ENCODE measurements around the gene MYBPC3.

DNA sequence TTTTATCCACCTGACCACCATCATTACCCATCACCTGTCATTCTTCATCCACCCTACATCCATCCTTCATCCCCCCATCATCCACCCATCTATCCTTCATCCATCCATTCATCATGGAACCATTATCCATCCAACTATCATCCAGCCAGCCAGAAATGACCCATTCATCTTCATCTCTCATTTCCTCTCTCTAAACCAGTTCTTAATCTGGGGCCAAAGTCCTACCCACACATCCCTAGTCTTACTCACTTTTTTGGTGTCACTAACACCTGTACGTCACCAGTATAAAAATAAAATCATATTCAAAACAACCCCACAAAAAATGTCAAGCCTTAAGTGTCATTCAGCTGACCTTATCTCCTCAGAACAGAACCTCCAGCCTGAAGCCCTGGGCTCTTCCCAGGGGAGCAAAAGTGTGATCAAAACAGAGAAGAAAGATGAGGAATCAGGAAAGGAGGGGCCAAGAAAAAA is 13.6 kb upstream of the MYBPC3 start:
- TF ChIP-seq EZH2 (IDR thresholded peaks at IDR 0.05; ENCODE audit: insufficient read depth, low read length): no peak
- TF ChIP-seq, protein P1, sequence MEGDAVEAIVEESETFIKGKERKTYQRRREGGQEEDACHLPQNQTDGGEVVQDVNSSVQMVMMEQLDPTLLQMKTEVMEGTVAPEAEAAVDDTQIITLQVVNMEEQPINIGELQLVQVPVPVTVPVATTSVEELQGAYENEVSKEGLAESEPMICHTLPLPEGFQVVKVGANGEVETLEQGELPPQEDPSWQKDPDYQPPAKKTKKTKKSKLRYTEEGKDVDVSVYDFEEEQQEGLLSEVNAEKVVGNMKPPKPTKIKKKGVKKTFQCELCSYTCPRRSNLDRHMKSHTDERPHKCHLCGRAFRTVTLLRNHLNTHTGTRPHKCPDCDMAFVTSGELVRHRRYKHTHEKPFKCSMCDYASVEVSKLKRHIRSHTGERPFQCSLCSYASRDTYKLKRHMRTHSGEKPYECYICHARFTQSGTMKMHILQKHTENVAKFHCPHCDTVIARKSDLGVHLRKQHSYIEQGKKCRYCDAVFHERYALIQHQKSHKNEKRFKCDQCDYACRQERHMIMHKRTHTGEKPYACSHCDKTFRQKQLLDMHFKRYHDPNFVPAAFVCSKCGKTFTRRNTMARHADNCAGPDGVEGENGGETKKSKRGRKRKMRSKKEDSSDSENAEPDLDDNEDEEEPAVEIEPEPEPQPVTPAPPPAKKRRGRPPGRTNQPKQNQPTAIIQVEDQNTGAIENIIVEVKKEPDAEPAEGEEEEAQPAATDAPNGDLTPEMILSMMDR (IDR thresholded peaks at IDR 0.05; ENCODE audit: insufficient read depth, low read depth, low read length): no peak
